DOHH2 (cell line): ENCODE results near the gene KLRG1.
A peak's percentile ranks its signal among the peaks of the same experiment; 100 is the strongest.

Source experiments
- H3F3A ChIP-seq: fragments of 200-600 bp; sonication (generic), shearing (Covaris generic); 2 replicates; pipeline ENCODE4 v1.6.0; 2016; ENCODE audit warnings: antibody characterized with exemption, mild to moderate bottlenecking; ENCODE audit not compliant: control insufficient read depth, insufficient read depth
- H3K27ac ChIP-seq: fragments of 200-600 bp; sonication (generic); 2 replicates; pipeline ENCODE4 v1.5.1; 2014; ENCODE audit warnings: low read depth, mild to moderate bottlenecking, low read length, moderate library complexity
- H3K27me3 ChIP-seq: fragments of 200-600 bp; sonication (generic); 2 replicates; pipeline ENCODE4 v1.6.1; 2014; ENCODE audit warnings: mild to moderate bottlenecking, low read length, mixed read lengths; ENCODE audit not compliant: control insufficient read depth
- H3K36me3 ChIP-seq: fragments of 200-600 bp; sonication (generic); 2 replicates; pipeline ENCODE4 v1.6.1; 2014; ENCODE audit warnings: mild to moderate bottlenecking, low read length, moderate library complexity, mixed read lengths; ENCODE audit not compliant: control insufficient read depth
- H3K4me1 ChIP-seq: fragments of 200-600 bp; sonication (generic); 2 replicates; pipeline ENCODE4 v1.6.1; 2014; ENCODE audit warnings: mild to moderate bottlenecking, low read length, mixed read lengths; ENCODE audit not compliant: control insufficient read depth
- H3K4me2 ChIP-seq: fragments of 200-600 bp; sonication (generic); 2 replicates; pipeline ENCODE4 v1.6.0; 2014; ENCODE audit warnings: mild to moderate bottlenecking, low read length, moderate library complexity
- H3K4me3 ChIP-seq: fragments of 200-600 bp; sonication (generic); 2 replicates; pipeline ENCODE4 v1.5.1; 2014; ENCODE audit warnings: mild to moderate bottlenecking, low read length, mixed read lengths
- H3K79me2 ChIP-seq: fragments of 200-600 bp; sonication (generic); 2 replicates; pipeline ENCODE4 v1.6.1; 2014; ENCODE audit warnings: mild to moderate bottlenecking, low read length, mixed read lengths; ENCODE audit not compliant: control insufficient read depth
- H3K9me2 ChIP-seq: fragments of 200-600 bp; sonication (generic); replicated peaks from 2 replicates; pipeline ENCODE4 v1.6.1; 2014; ENCODE audit warnings: mild to moderate bottlenecking, low read length, mixed read lengths; ENCODE audit not compliant: control insufficient read depth
- H3K9me3 ChIP-seq: fragments of 200-600 bp; sonication (generic); 2 replicates; pipeline ENCODE4 v1.6.1; 2014; ENCODE audit warnings: antibody characterized with exemption, low read length, mixed read lengths; ENCODE audit not compliant: control insufficient read depth, insufficient read depth
- H4K20me1 ChIP-seq: fragments of 200-600 bp; sonication (generic); 2 replicates; pipeline ENCODE4 v1.6.0; 2014; ENCODE audit warnings: low read depth, mild to moderate bottlenecking, antibody characterized with exemption, low read length, moderate library complexity; ENCODE audit not compliant: control insufficient read depth, insufficient read depth
- CTCF ChIP-seq: fragments of 200-600 bp; sonication (generic); IDR thresholded peaks from one replicate; pipeline ENCODE4 v1.5.1; 2014; ENCODE audit warnings: antibody characterized with exemption, mild to moderate bottlenecking, low read depth, low read length; ENCODE audit not compliant: poor library complexity, severe bottlenecking
- EZH2phosphoT487 ChIP-seq: fragments of 200-600 bp; sonication (generic); IDR thresholded peaks from 2 replicates; pipeline ENCODE4 v1.6.1; 2017; ENCODE audit warnings: borderline replicate concordance, mild to moderate bottlenecking, antibody characterized with exemption, low read length, moderate library complexity, mixed read lengths

Gene KLRG1

GRCh38 chr12:9049520-9050133 lies 60.3 kb downstream of the KLRG1 start:
- 0 out of 2 replicates have a peak, but pooled peaks cover 2% of the 10 kb centered on the region for H3K4me1 ChIP-seq
- no peaks in the 10 kb centered on the region for H4K20me1 ChIP-seq
- H3F3A ChIP-seq: no peaks in the 10 kb centered on the region
- H3K4me3 ChIP-seq: no peak overlapping the region
- TF ChIP-seq EZH2phosphoT487 (no peak), CTCF (peak; percentile 55)
- no peak overlapping the region for H3K27ac ChIP-seq
- H3K79me2 ChIP-seq: no peaks in the 10 kb centered on the region
- H3K4me2 ChIP-seq: no peak overlapping the region
- no peaks in the 10 kb centered on the region for H3K9me3 ChIP-seq
- no peaks in the 10 kb centered on the region for H3K36me3 ChIP-seq
- H3K9me2 ChIP-seq: no peaks in the 10 kb centered on the region
- H3K27me3 ChIP-seq: peaks cover 9% of the 10 kb centered on the region; the same call in 1 of the 2 replicates

- Histone ChIP-seq H3K4me3 (no peak overlapping the region), H3K79me2 (no peaks in the 10 kb centered on the region), H3K9me3 (no peaks in the 10 kb centered on the region), H3K9me2 (no peaks in the 10 kb centered on the region), H3K36me3 (no peaks in the 10 kb centered on the region), H3K4me1 (0 out of 2 replicates have a peak, but pooled peaks cover 2% of the 10 kb centered on the region), H3K27me3 (peaks cover 9% of the 10 kb centered on the region; the same call in 1 of the 2 replicates), H3K4me2 (no peak overlapping the region), H4K20me1 (no peaks in the 10 kb centered on the region), H3F3A (no peaks in the 10 kb centered on the region), H3K27ac (no peak overlapping the region)
- TF ChIP-seq EZH2phosphoT487 (no peak), CTCF (no peak)
Observed at GRCh38 chr12:9050521-9051157, 61.3 kb downstream of the KLRG1 start.

- H3K79me2 ChIP-seq: no peaks in the 10 kb centered on the region
Observed at GRCh38 chr12:9051158-9051550, 61.8 kb downstream of the KLRG1 start.

More at GRCh38 chr12:9051158-9051550, 61.8 kb downstream of the KLRG1 start:
- H3F3A ChIP-seq: no peaks in the 10 kb centered on the region
- no peak overlapping the region for H3K4me2 ChIP-seq
- H3K36me3 ChIP-seq: no peaks in the 10 kb centered on the region
- H3K27ac ChIP-seq: no peak overlapping the region
- no peaks in the 10 kb centered on the region for H3K9me2 ChIP-seq
- peaks cover 9% of the 10 kb centered on the region; the same call in 1 of the 2 replicates for H3K27me3 ChIP-seq
- no peaks in the 10 kb centered on the region for H3K9me3 ChIP-seq
- no peaks in the 10 kb centered on the region for H4K20me1 ChIP-seq
- 0 out of 2 replicates have a peak, but pooled peaks cover 2% of the 10 kb centered on the region for H3K4me1 ChIP-seq
- no peak for TF ChIP-seq EZH2phosphoT487
- no peak for TF ChIP-seq CTCF
- no peak overlapping the region for H3K4me3 ChIP-seq
